ENCODE data around the gene EYA2.

DNA sequence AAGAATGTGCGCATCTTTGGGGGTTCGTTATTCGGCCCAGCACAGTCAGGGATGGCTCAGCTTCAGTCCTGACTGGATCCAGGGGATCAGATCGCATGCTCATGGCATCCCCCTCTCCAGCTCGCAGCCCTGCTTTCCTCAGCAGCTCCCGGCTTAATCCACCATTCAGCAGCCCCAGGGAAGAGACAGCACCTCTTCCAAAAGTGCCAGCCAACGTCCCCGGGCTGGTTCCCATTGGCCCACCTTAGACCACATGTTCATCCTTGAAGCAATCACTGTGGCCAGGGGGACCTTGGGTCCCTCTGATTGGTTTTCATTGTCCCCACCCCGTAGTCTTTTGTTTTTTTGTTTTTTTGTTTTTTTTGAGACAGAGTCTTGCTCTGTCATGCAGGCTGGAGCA, 273.2 kb downstream of the EYA2 start:
- TF ChIP-seq YY1 (IDR thresholded peaks at IDR 0.05; ENCODE audit: insufficient read depth, insufficient read length) (no peak), ZNF274 (IDR thresholded peaks at IDR 0.05; ENCODE audit: low read depth, low read length) (no peak)
